ENCODE measurements around the gene PGM3.

PGM3 gene

DNA sequence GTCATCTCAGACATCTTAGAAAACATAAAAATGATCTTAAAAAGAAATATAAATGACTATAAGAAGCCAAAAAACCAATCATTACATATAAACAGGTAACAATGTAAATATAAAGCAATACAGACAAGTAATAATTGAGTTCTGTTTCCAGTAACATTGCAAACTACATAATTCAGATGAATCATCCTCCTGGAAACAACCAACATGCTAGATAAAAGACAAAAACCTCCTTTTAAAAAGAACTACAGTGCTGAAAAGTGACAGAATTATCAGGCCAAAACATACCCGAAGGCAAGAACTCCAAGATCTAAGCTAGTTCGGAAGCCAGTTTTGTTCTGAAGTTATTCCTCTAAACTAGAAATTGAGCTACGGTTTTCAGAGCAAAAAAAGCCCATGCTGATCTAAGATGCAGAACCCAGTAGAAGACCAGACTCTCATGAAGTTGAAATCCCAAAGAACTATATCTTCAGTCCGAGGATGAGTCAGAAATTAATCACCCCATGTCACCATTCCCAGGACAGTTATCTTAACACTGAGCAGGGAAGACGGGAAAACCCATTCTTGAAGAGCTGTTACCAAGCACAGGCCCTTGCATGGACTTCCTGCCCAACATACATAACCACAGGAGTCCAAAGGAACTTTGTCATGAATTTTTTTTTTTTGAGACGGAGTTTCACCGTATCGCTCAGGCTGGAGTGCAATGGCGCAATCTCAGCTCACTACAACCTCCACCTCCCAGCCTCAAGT, 9.8 kb downstream of the PGM3 start:
- no peak for DNase-seq

DNA sequence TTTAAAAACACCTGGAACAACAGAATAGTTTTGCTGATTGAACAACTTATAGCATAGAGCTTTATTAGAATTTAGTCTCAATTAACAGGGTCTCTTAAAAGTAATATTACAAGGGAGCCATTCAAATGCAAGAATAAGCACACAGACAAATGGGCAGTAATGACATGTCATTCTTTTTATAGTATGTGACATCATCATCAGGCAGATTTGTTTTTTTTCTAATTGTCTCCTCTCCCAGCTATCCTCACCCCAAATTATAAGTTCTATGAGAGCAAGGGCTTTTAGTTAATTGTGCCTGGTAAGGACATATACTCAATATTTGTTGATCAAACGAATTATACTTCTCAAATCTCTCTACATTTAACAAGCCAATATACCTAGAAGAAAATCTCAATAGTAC, 11.0 kb downstream of the PGM3 start:
- no peak for DNase-seq

DNA sequence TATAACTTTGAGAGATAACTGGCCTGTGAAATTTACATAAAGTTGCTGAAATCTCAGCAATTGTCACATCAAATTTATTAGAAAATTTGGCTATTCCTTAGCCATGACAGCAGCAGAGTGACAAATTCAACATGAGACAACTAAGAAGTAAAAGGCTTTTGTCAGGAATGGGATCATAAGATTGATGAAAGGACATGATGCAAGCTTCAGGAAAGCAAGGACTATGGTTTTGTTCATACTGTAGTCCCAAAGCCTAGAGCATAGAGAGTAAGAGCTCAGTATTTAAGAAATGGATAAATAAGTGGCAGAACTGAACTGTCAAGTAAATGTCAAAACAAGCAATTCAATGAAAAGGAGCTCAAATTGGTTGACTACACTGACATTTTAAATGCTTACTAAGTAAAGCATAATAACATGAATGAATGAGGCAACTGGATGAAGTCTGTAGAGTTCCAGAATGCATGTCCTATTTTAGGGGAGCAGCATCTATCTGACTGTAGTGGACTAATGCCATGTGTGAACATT, 12.6 kb downstream of the PGM3 start:
- no peak for DNase-seq

- no peak for DNase-seq
These were observed 16.8 kb downstream of the PGM3 start for GRCh38 chr6:83176246-83176645.

GRCh38 chr6:83169511-83169910, 23.6 kb downstream of the PGM3 start:
- no peak for DNase-seq

GRCh38 chr6:83169106-83169505, 24.0 kb downstream of the PGM3 start:
- no peak for DNase-seq

DNA sequence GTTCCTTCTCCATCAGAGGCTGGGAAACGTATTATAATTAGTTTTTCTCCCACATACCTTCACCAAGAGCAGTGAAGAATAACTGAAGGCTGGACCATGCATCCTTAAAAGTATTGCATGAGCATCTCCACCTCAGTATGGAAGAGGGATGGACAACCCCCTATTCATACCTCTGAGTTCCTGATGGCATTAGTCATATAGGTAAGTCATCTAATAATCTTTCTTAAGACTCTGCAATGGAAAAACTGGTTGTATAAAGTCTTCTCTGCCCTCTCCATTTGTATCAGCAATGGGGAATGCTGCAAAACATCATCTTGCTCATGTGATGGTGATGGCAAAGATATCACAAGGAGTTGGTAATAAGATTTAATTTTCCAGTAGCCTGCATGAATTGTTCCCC, 24.5 kb downstream of the PGM3 start:
- DNase-seq = no peak

DNA sequence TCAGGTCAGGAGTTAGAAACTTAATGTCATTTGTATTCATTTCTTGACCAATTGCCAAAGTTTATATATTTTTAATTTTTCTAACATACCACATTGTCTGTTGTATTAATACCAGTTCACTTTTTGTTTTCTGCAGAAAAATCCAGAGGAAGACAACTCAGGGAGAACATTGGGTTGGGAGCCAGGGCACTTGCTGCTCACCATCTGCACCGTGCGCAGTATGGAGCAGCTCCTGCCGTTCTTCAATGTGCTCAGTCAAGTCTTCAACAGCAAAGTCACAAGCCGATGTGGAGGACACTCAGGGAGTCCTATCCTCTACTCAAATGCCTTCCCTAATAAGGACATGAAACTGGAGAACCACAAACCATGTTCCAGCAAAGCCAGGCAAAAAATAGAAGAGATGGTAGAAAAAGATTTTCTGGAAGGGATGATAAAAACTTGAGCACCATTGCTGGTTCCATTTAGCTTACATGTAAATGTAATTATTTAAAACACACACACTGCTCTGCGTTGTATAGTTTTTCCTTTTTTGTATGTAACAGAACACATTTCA, 25.3 kb downstream of the PGM3 start:
- no peak for DNase-seq

- no peak for DNase-seq
These were observed 32.9 kb downstream of the PGM3 start for GRCh38 chr6:83160167-83160566.

- DNase-seq = no peak
These were observed 37.3 kb downstream of the PGM3 start for GRCh38 chr6:83155794-83156193.

GRCh38 chr6:83153883-83154521, 39.1 kb downstream of the PGM3 start:
- DNase-seq = no peak

GRCh38 chr6:83152913-83153312, 40.2 kb downstream of the PGM3 start:
- DNase-seq = no peak

DNA sequence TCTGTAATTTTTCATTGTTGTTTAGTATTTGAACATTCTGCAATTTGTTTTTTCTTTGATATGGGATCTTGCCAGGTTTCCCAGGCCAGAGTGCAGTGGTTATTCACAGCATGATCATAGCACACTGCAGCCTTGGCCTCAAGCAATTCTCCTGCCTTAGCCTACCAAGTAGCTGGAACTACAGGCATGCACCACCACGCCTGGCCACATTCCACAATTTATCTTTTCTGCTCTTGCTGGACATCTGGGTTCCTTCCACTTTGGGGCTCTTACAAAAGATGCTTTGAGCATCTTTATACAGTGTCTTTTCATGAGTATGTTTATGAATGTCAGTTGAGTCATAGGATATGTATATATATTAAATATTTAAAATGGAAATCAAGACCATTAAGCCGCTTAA, 42.0 kb downstream of the PGM3 start:
- no peak for DNase-seq

- no peak for DNase-seq
These were observed 54.3 kb downstream of the PGM3 start for GRCh38 chr6:83138758-83139157.

GRCh38 chr6:83138118-83138722, 54.8 kb downstream of the PGM3 start:
- no peak for DNase-seq

GRCh38 chr6:83132121-83132520, 60.9 kb downstream of the PGM3 start:
- no peak for DNase-seq

DNA sequence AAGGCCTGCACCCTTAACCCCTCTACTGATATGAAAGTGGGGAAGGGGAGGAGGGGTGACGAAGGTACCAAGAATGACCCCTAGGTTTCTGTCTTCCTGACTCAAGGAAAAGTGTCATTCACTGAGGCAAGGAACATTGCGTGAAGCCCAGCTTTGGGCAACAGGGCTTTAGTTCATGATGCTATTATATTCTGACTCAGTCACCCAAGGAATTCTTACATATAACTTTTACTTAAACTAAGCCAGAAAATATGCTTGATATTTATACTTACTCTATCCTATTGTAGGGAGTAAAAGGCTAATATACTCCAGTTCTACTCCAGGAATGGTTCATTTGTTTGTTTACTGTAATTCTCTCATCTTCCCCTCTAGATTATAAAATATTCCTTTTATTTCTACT, 65.1 kb downstream of the PGM3 start:
- DNase-seq = no peak

- DNase-seq = no peak
These were observed 65.8 kb downstream of the PGM3 start for GRCh38 chr6:83127258-83127657.

DNA sequence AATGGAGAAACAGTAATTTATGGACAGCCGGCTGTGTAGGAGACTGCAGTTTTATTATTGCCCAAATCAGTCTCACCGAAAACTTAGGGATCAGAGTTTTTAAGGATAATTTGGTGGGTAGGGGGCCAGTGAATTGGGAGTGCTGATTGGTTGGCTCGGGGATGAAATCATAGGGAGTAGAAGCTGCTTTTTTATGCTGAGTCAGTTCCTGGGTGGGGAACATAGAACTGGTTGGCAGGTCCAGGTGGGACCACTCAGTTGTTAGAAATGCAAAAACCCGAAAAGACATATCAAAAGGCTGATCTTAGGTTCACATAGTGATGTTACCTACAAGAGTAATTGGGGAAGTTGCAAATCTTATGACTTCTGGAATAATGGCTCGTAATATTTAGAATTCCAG, 66.3 kb downstream of the PGM3 start:
- no peak for DNase-seq

DNA sequence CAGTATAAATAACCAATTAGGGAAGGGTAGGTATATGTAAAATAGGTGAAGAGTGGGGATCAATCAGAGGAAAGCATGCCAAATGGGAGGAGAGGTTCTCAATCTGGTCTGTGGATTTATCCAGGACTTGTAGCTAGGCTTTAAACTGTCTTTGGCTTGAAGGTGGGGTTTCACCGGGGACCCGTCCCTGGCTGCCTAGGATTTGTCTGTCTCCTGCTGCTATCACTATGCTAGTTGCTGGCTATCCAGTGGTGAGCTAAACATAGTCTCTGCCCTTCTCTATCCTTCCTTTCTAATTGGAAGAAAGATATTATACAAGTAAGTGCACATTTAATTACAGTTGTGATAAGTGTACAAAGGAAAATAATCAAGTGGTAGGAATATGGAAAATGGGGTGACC, 66.8 kb downstream of the PGM3 start:
- no peak for DNase-seq

- DNase-seq = no peak
These were observed 67.6 kb downstream of the PGM3 start for GRCh38 chr6:83125425-83125824.

GRCh38 chr6:83124553-83124952, 68.5 kb downstream of the PGM3 start:
- DNase-seq = no peak

All from anterior cingulate cortex (tissue), 58 donors.